HG02943 (cell line): ENCODE data around the gene RPL36AL.
"Not testable (repeated sequence)": the region's sequence is repeated elsewhere in the genome, so short reads cannot be mapped to it uniquely, and the experiment has no call there.

Experiments used
- ATAC-seq: cut with Tn5 transposase; IDR thresholded peaks from one replicate; pipeline ENCODE4 v1.9.1; 2021; ENCODE audit warnings: mild to moderate bottlenecking, low read depth, moderate library complexity; ENCODE audit not compliant: unreplicated experiment

The RPL36AL gene

GRCh38 chr14:49620182-49621113 is at the start of gene RPL36AL, which contains the start of gene MGAT2:
Gene RPL36AL (minus strand): TSS chr14:49620626. CDS start chr14:49619104, 1,522 bp downstream.
Gene MGAT2 (plus strand): TSS chr14:49620799. CDS start chr14:49621269, 470 bp downstream.
- ATAC-seq = peak; percentile 95

- no peak for ATAC-seq
Measured at GRCh38 chr14:49659526-49660455, 39.4 kb upstream of the RPL36AL start.

- not testable (repeated sequence) for ATAC-seq
Measured at GRCh38 chr14:49657500-49657899, 37.1 kb upstream of the RPL36AL start.

GRCh38 chr14:49654511-49654910 is 34.1 kb upstream of the RPL36AL start:
- no peak for ATAC-seq

- ATAC-seq = no peak
Measured at GRCh38 chr14:49653508-49653907, 33.1 kb upstream of the RPL36AL start.

- no peak for ATAC-seq
Measured at GRCh38 chr14:49642163-49642562, 21.7 kb upstream of the RPL36AL start.

- ATAC-seq = no peak
Measured at GRCh38 chr14:49641697-49642129, 21.3 kb upstream of the RPL36AL start.

GRCh38 chr14:49640540-49641417 is 20.4 kb upstream of the RPL36AL start:
- no peak for ATAC-seq

- ATAC-seq = no peak
Measured at GRCh38 chr14:49637534-49638078, 17.2 kb upstream of the RPL36AL start.

- ATAC-seq = no peak
Measured at GRCh38 chr14:49636866-49637265, 16.4 kb upstream of the RPL36AL start.

GRCh38 chr14:49634547-49635334 is 14.3 kb upstream of the RPL36AL start, which contains the start of gene DNAAF2:
Gene DNAAF2 (minus strand): TSS chr14:49635244. CDS start chr14:49635149, 95 bp downstream.
- peak; percentile 29 for ATAC-seq

- ATAC-seq = peak; percentile 73
Measured at GRCh38 chr14:49633640-49634546, 13.5 kb upstream of the RPL36AL start.

- ATAC-seq = no peak
Measured at GRCh38 chr14:49623941-49624839, 3.8 kb upstream of the RPL36AL start.

- ATAC-seq = no peak
Measured at GRCh38 chr14:49623387-49623786, 3.0 kb upstream of the RPL36AL start.

- no peak for ATAC-seq
Measured at GRCh38 chr14:49622022-49622607, 1.7 kb upstream of the RPL36AL start.

GRCh38 chr14:49621114-49621881 is 872 bp upstream of the RPL36AL start:
- ATAC-seq = peak; percentile 29
